GM19455 (cell line): ENCODE measurements around the gene DOK5.

Experiments used
- ATAC-seq: cut with Tn5 transposase; IDR thresholded peaks from one replicate; pipeline ENCODE4 v1.9.1; 2021; ENCODE audit not compliant: unreplicated experiment

The DOK5 gene

DNA sequence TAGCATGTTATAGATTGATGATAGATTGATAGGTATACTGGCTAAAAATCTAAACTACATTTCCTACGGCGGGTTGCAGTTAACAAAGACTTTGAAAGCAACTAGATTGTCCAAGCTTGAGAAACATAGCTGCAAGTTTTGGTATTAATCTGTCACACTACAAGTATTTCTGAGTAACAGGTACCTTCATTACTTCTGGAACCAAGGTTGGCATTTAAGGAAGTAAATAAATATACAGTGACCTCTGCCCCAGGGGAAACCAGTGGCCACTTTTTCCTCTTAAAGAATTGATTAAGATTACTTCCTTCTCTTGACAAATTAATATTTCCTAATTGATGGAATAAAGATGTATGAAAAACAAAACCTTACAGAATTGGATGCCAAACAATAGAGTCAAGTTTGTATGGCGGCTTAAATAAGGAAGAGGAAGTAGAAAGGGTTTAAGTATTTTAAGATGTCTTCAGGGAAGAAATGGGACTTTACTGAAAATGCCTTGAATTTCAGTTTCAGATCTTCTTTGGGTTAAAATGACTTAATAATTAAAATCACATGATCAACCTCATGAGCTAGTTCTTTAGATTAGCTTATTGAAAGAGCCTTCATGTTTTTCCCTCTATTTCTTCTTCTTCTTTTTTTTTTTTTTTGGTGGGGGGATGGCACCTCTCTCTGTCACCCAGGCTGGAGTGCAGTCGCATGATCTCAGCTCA is 132.8 kb downstream of the DOK5 start:
- no peak for ATAC-seq

GRCh38 chr20:54608943-54609342 is 133.6 kb downstream of the DOK5 start:
- no peak for ATAC-seq

DNA sequence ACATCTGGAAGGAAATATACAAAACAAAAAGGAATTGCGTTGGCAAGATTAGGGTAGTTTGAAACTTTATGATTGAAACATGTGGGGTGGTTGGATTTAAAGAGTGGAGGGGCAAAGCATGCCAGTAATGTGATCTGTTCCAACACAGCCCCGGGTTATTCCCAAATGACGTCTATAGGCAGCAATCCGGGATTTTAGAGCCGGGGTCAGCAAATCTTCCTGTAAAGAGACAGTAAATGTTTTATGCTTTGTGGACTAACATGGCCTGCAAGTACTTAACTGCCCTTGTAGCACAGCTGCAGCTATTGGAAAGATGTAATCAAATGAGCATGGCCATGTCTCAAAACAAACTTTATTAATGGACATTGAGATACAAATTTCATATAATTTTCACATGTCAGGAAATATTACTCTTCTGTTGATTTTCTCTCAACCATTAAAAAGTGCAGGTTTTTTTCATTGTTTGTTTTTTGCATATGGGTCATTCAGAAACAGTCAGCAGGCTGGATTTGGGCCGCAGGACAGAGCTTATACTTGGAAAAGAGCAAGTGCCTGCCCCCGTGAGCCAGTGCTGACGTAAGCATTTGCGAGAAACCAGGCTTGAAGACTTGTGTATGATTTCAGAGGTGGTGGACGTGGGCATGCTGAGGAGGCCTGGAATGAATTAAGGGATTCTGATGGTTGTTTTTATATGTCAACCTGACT is 136.5 kb downstream of the DOK5 start:
- ATAC-seq, result no peak

DNA sequence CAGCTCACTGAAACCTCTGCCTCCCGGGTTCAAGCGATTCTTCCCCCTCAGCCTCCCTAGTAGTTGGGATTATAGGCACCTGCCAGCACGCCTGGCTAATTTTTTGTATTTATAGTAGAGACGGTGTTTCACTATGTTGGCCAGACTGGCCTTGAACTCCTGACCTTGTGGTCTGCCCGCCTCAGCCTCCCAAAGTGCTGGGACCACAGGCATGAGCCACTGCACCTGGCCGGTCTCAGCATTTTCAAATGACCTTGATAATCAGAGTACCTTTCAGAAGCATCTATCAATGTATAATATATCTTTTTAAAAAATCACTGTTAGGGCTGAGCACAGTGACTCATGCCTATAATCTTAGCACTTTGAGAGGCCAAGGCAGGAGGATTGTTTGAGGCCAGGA is 143.0 kb downstream of the DOK5 start:
- ATAC-seq, result no peak

DNA sequence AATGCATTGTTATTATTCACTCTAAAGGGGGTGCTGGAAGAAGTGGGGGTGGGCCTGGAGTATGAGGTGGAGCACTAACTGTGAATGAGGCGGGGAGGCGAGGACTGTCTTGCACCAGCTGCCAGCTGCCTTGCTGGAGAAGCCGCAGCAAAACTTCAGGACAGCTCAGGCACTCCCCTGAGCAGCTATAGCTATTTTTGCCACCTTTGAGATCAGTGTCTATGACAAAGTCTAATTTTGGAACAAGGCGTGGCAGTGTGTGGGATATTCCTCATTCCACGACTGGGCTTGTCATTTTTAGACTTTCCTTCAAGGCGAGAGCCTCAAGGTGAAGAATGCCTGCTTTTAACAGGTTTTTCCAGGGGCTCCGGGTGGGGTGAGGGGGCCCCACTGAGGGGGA is 143.8 kb downstream of the DOK5 start:
- ATAC-seq, result no peak

DNA sequence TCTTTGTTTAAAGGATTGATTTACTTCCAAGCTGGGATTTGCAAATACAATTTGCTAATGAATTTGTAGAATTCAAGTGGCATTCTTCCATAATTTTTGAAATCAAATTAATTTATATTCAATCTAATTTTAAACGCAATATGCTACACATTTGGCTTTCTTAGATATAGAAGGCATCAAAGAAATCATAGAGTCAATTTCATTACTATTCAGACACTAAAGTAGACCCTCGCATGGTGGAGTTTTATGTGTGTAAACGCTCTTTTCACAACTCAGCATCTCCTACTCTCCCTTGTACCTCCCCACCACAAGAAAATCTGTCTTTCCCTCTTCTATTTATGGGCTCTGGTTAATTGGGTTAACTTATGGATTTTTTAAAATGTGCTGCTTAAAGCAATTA is 144.3 kb downstream of the DOK5 start:
- ATAC-seq, result no peak

DNA sequence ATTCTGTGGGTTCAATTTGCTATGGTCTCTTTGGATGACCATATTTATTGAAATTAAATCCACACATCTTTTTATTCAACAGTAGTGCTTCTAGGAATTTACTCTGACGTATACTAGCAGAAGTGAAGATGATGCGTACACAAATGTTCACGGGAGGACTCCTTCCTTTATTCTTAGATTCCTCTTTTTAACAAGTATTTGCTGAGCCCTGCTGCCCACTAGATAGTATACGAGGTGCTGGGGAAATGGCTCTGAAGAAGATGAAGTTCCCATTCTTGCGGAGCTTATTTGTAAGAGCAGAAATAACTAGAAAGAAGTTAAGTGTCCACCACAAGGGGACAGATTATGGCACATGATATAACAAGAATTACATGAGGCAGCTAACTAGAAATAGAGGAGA is 145.2 kb downstream of the DOK5 start:
- no peak for ATAC-seq

DNA sequence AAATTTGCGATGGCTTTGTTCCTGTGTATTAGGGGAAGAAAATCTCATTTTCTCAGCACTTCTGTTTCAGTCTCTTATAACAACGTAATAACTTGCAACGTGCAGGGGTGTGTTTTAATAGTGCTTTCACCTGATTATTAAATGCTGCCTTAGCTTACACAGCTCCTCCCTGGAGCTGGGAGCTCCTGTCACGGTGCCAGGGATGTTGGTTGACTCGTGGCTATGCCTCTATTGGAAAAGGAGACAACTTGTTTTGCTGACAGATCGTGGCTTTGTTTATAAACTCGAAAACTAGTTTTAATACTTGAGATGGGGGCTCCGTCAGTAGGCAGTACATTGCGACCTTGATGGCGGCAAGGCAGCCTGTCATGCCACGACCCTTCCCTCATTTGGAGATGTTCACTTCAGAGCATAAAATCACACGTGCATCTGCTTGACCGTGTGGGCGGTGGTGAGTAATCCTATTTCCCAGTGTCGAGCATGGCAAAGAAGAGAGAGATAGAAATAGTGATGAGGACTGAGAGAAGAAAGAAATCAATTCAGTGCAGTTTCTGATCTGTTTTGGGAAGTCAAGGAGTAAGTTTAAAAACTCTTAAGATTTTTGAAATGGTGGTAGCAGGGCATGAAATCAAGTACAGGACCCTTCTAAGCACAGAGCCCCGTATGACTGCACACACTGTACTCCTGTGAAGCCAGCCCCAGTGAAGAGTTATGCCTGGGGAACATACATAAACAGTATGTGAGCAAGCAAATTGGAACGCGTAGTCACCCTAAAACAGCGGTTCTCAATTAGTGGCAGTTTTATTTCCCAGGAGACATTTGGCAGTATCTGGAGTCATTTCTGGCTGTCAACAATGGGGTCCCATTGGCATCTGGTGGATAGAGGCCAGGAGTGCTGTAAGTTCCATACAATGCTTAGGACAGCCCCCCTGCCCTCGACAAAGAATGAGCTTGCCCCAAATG is 147.2 kb downstream of the DOK5 start:
- no peak for ATAC-seq

GRCh38 chr20:54623991-54624569 is 148.7 kb downstream of the DOK5 start:
- ATAC-seq, result no peak

DNA sequence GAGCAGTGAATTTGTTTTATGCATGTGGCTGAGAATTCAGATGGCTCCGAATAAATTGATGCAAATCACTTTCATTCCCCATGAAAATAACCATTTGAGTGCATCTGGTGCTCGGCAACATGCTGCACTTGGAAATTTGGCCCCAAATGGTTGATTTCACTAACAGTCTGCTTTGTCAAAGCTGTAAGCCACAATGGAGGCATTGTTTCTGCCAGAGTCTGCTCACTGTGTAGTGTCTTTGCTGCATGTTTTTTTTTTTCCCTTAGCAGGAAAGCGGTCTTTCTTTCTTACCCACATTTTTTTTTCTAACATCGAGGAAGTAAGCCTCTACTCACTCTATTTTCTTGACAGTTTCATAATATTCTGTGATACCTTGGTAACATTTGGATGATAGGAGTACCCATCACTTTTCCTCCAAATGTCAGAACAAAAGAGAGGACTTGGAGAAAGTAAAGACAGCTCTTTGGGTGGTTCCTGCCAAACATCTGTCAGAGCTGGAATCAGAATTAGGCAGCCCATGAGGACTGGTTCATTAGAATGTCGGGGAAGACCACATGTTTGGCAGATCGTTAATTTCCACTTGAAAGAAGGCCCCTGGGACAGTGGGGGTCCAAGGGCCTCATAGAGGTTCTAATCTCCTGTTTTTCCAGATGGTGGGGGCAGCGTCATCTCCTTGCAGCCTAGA is 149.5 kb downstream of the DOK5 start:
- ATAC-seq, result no peak

GRCh38 chr20:54625497-54625896 is 150.1 kb downstream of the DOK5 start:
- ATAC-seq, result no peak

DNA sequence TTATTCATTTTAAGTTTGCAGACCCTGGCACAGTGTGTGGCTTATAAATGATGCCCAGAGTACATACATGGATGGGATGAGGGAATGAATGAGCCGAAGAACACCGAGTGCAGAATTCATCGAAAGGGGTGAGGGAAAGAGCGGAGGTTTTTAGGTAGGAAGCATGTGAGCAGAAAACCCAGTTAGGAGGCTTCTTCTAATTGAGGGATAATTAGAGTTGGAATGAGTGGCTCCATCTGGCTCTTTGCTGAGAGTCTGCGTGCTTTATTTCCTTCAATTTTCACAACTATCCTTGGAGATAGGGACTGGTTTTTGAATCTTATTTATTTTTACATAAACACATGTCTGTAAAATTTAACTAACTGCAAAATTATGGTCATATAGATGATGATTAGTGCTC is 150.7 kb downstream of the DOK5 start:
- ATAC-seq, result no peak

DNA sequence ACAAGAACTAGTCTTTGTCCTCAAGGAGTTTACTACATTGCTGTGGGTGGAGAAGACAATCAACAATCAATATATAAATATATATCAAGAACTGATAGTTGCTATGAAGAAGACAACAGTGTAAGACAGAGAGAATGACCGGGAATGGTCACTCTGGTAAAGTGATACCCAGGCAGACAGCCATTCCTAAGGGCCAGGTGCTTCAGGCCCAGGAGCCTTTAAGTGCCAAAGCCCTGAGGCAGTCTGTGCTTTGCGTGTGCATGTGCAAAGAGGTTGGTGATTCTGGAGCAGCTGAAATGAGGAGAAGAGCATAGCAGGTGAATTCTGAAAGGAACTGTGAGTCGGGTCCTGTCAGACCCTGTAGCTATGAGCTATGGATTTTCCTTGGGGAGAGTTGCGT is 154.2 kb downstream of the DOK5 start:
- no peak for ATAC-seq

DNA sequence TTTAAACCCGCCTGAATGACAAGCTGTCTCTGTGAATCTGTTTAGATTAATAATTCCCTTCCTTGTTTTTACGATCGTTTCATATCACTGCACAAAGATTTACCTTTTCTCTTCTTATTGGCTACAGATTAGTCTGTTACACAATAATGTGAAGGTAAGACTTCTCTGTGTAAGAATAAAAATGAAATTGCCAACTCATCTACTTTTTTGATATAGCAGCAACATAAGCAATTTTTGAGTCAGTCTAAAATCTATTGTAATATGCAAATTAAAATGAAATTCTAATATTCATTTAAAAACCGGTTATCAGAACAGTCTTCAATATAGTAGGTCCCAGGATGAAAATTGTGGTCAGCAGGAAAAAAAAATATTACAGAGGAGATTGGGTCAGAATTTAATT is 155.2 kb downstream of the DOK5 start:
- no peak for ATAC-seq

DNA sequence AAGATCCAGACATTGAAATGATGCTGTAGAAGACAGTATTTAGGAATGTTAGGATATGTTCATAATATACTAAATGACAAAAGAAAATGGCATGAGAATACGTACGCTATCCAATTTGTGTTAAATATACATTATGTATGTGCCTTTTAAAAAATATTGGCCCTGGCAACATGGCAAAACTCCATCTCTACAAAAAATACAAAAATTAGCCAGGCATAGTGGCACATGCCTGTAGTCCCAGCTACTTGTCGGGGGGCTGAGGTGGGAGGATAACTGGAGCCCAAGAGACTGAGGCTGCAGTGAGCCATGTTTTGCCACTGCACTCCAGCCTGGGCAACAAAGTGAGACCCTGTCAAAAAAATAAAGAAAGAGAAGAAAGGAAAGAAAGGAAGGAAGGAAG is 155.7 kb downstream of the DOK5 start:
- ATAC-seq, result no peak

- peak; percentile 100 for ATAC-seq
Measured at GRCh38 chr20:54633374-54634355, 158.3 kb downstream of the DOK5 start.

DNA sequence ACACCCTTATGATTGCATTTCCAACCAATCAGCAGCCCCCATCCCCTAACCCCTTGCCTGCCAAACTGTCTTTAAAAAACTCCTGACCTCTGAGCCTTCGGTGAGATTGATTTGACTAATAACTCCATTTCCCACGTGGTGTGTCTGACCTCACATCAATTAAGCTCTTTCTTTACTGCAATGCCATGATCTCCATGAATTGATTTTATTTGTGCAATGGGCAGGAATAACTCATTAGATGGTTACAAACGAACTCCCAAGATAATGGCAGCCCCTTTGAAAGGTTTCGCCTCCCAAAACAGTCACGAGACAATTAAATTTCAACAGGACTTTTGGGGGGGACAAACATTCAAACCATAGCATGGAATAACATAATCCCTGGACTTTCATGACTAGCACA is 161.2 kb downstream of the DOK5 start:
- no peak for ATAC-seq

DNA sequence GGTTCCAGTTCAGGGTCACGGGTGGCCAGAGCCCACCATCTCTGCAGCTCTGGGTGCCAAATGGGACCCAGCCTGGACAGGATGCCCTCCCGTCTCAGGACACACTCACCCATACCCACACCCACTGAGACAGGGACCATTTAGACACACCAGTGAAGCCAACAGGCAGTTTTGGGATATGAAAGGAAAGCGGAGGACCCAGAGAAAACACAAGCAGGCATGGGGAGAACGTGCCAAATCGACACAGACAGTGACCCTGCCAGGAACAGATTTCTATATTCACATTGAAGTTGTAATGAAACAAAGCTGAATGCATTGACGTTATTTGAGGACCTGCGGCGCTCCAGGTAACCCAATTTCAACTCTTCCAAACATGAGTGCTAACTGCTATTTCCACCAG is 164.5 kb downstream of the DOK5 start:
- ATAC-seq, result no peak

- ATAC-seq, result no peak
Measured at GRCh38 chr20:54640800-54641199, 165.4 kb downstream of the DOK5 start.
